H9 (cell line): Measurements from ENCODE around the gene PRR5L. TPM values are rescaled to one million over a fixed set of nuclear protein-coding genes. Genes with fewer than 3 reads are reported as not detected.

Experiments
- DNase-seq: peaks from one replicate; pipeline ENCODE4 v3.0.0-alpha.2; 2017
- H2AFZ ChIP-seq: one replicate; pipeline ENCODE4 v1.6.1; 2013; ENCODE audit warnings: mild to moderate bottlenecking, low read length, control low read depth, moderate library complexity
- H2AK5ac ChIP-seq: 2 replicates; pipeline ENCODE4 v1.6.1; 2013; ENCODE audit warnings: low read length, control low read depth, mixed read lengths; ENCODE audit not compliant: insufficient read length
- H2BK120ac ChIP-seq: one replicate; pipeline ENCODE4 v1.6.1; 2013; ENCODE audit warnings: low read depth, mild to moderate bottlenecking, low read length, control low read depth, inconsistent platforms; ENCODE audit not compliant: poor library complexity, severe bottlenecking
- H2BK12ac ChIP-seq: 2 replicates; pipeline ENCODE4 v1.6.1; 2013; ENCODE audit warnings: low read length, control low read depth, mixed read lengths, low read depth; ENCODE audit not compliant: insufficient read length
- H2BK15ac ChIP-seq: 2 replicates; pipeline ENCODE4 v1.6.1; 2013; ENCODE audit warnings: low read depth, low read length, control low read depth
- H2BK20ac ChIP-seq: one replicate; pipeline ENCODE4 v1.6.1; 2013; ENCODE audit warnings: low read depth, mild to moderate bottlenecking, low read length, control low read depth, inconsistent platforms; ENCODE audit not compliant: poor library complexity, severe bottlenecking
- H2BK5ac ChIP-seq: 2 replicates; pipeline ENCODE4 v1.6.1; 2013; ENCODE audit warnings: low read length, control low read depth, mixed read lengths; ENCODE audit not compliant: insufficient read length
- H3K14ac ChIP-seq: 2 replicates; pipeline ENCODE4 v1.6.1; 2013; ENCODE audit warnings: low read length, control low read depth; ENCODE audit not compliant: insufficient read depth
- H3K18ac ChIP-seq: 2 replicates; pipeline ENCODE4 v1.6.1; 2013; ENCODE audit warnings: low read depth, mild to moderate bottlenecking, mixed read lengths, low read length, control low read depth; ENCODE audit not compliant: insufficient read length
- H3K23ac ChIP-seq: 2 replicates; pipeline ENCODE4 v1.6.1; 2013; ENCODE audit warnings: low read length, control low read depth, mixed read lengths, low read depth; ENCODE audit not compliant: insufficient read length
- H3K23me2 ChIP-seq: 2 replicates; pipeline ENCODE4 v1.6.1; 2013; ENCODE audit warnings: low read depth, mild to moderate bottlenecking, mixed read lengths, low read length, control low read depth; ENCODE audit not compliant: insufficient read length, poor library complexity, severe bottlenecking
- H3K27ac ChIP-seq: 2 replicates; pipeline ENCODE4 v1.5.1; 2013; ENCODE audit warnings: low read length, control low read depth, mixed read lengths, low read depth; ENCODE audit not compliant: insufficient read length
- H3K27me3 ChIP-seq: 2 replicates; pipeline ENCODE4 v1.6.1; 2013; ENCODE audit warnings: low read length, control low read depth, inconsistent platforms; ENCODE audit not compliant: insufficient read depth
- H3K4ac ChIP-seq: 2 replicates; pipeline ENCODE4 v1.6.1; 2013; ENCODE audit warnings: low read depth, mild to moderate bottlenecking, control low read depth, inconsistent platforms, low read length, moderate library complexity
- H3K4me1 ChIP-seq: 2 replicates; pipeline ENCODE4 v1.6.1; 2013; ENCODE audit warnings: low read length, control low read depth, inconsistent platforms; ENCODE audit not compliant: insufficient read depth
- H3K4me2 ChIP-seq: 2 replicates; pipeline ENCODE4 v1.6.1; 2013; ENCODE audit warnings: low read length, control low read depth, mixed read lengths; ENCODE audit not compliant: insufficient read length, insufficient read depth
- H3K56ac ChIP-seq: 2 replicates; pipeline ENCODE4 v1.6.1; 2013; ENCODE audit warnings: low read depth, mild to moderate bottlenecking, mixed read lengths, low read length, control low read depth; ENCODE audit not compliant: insufficient read length
- H3K79me1 ChIP-seq: 2 replicates; pipeline ENCODE4 v1.6.1; 2013; ENCODE audit warnings: low read depth, mild to moderate bottlenecking, moderate library complexity, low read length, control low read depth, inconsistent platforms; ENCODE audit not compliant: insufficient read depth, poor library complexity, severe bottlenecking
- H3K79me2 ChIP-seq: 2 replicates; pipeline ENCODE4 v1.6.1; 2013; ENCODE audit warnings: low read length, control low read depth, inconsistent platforms; ENCODE audit not compliant: insufficient read depth
- H3K9ac ChIP-seq: 2 replicates; pipeline ENCODE4 v1.6.1; 2013; ENCODE audit warnings: low read length, control low read depth, mixed read lengths; ENCODE audit not compliant: insufficient read length; ENCODE audit errors: extremely low read depth
- H3K9me3 ChIP-seq: one replicate; pipeline ENCODE4 v1.6.1; 2013; ENCODE audit warnings: low read depth, low read length, inconsistent platforms; ENCODE audit not compliant: control insufficient read depth
- H3T11ph ChIP-seq: one replicate; pipeline ENCODE4 v1.6.1; 2013; ENCODE audit warnings: mild to moderate bottlenecking, low read length, control low read depth, inconsistent platforms
- H4K20me1 ChIP-seq: one replicate; pipeline ENCODE4 v1.6.1; 2013; ENCODE audit not compliant: control insufficient read depth, insufficient read length, insufficient read depth
- H4K5ac ChIP-seq: 2 replicates; pipeline ENCODE4 v1.6.1; 2013; ENCODE audit warnings: low read depth, mild to moderate bottlenecking, mixed read lengths, low read length, control low read depth; ENCODE audit not compliant: insufficient read length
- H4K8ac ChIP-seq: replicated peaks from 2 replicates; pipeline ENCODE4 v1.6.1; 2013; ENCODE audit warnings: low read length, control low read depth, mixed read lengths, low read depth; ENCODE audit not compliant: insufficient read length
- H4K91ac ChIP-seq: 2 replicates; pipeline ENCODE4 v1.6.1; 2013; ENCODE audit warnings: low read depth, mild to moderate bottlenecking, moderate library complexity, mixed read lengths, low read length, control low read depth; ENCODE audit not compliant: insufficient read length
- H3K27ac Mint-ChIP-seq, 3 experiments: 2 replicates in 2 of 3; 3 replicates in 1 of 3; pipeline ENCODE4 v1.8.0; 2020 to 2021; ENCODE audit warnings: mixed read lengths in 3 of 3, mild to moderate bottlenecking in 1 of 3, moderate library complexity in 1 of 3
- H3K27me3 Mint-ChIP-seq: 2 replicates; pipeline ENCODE4 v1.8.0; 2021; ENCODE audit warnings: low read depth, mild to moderate bottlenecking, moderate library complexity, mixed read lengths
- H3K36me3 Mint-ChIP-seq, 3 experiments: 2 replicates in 2 of 3; 3 replicates in 1 of 3; pipeline ENCODE4 v1.8.0; 2020 to 2021; ENCODE audit warnings: low read depth in 3 of 3, mixed read lengths in 3 of 3; ENCODE audit not compliant: insufficient read depth in 1 of 3
- H3K4me1 Mint-ChIP-seq, 2 experiments: 2 replicates each; pipeline ENCODE4 v1.8.0; 2020; ENCODE audit warnings: mixed read lengths in 2 of 2
- H3K4me3 Mint-ChIP-seq, 2 experiments: 2 replicates in 1 of 2; 3 replicates in 1 of 2; pipeline ENCODE4 v1.8.0; 2020 to 2021; ENCODE audit warnings: mild to moderate bottlenecking in 2 of 2, mixed read lengths in 2 of 2, moderate library complexity in 1 of 2
- H3K9me3 Mint-ChIP-seq, 2 experiments: 2 replicates in 1 of 2; 3 replicates in 1 of 2; pipeline ENCODE4 v1.8.0; 2020; ENCODE audit warnings: mild to moderate bottlenecking in 2 of 2, mixed read lengths in 2 of 2, moderate library complexity in 1 of 2
- CTCF ChIP-seq: fragments of 200-600 bp; sonication (generic); conservative IDR thresholded peaks from 3 replicates; pipeline ENCODE4 v1.8.0; 2021; ENCODE audit warnings: antibody characterized with exemption, mild to moderate bottlenecking
- WGBS: extraction: QIAGEN DNeasy Blood & Tissue Kit; methylation state at CpG from one replicate; pipeline ENCODE4 v1.1.7; 2013; ENCODE audit warnings: missing lambda C conversion rate, low lambda C conversion rate, mixed read lengths; ENCODE audit not compliant: insufficient read length; ENCODE audit errors: extremely low coverage; 5-methylcytosine and 5-hydroxymethylcytosine counted together
- total RNA-seq: library from RNA; stranded (reverse); gene quantifications from 2 replicates; pipeline ENCODE4 v1.2.1, GENCODE V29; 2021

PRR5L gene
- total RNA-seq, 1 experiment from 2014 or later, result 5.6 TPM

GRCh38 chr11:36467012-36467411, 170.9 kb downstream of the PRR5L start:
- no peak overlapping the region for H3K9ac ChIP-seq
- H2BK12ac ChIP-seq, result no peak overlapping the region
- no peak overlapping the region for H3K4ac ChIP-seq
- no peak overlapping the region for H2AFZ ChIP-seq
- H2BK5ac ChIP-seq, result no peak overlapping the region
- H3K23me2 ChIP-seq, result no peaks in the 10 kb centered on the region
- H4K5ac ChIP-seq, result no peak overlapping the region
- no peak overlapping the region for H3K4me2 ChIP-seq
- no peaks in the 10 kb centered on the region for H4K20me1 ChIP-seq
- no peaks in the 10 kb centered on the region for H3K79me1 ChIP-seq
- no peaks in the 10 kb centered on the region for H3K9me3 Mint-ChIP-seq
- H4K8ac ChIP-seq, result no peak overlapping the region
- no peaks in the 10 kb centered on the region for H3K9me3 ChIP-seq
- no peak overlapping the region for H3T11ph ChIP-seq
- no peak overlapping the region for H2AK5ac ChIP-seq
- H3K4me1 ChIP-seq, result no peaks in the 10 kb centered on the region
- WGBS, result no CpG with 5 or more reads among the region's 3 CpGs
- H3K27me3 ChIP-seq, result no peaks in the 10 kb centered on the region
- H3K27me3 Mint-ChIP-seq, result no peaks in the 10 kb centered on the region; the same call in 1 of the 2 replicates
- TF ChIP-seq CTCF, result no peak
- H3K14ac ChIP-seq, result no peak overlapping the region
- H3K56ac ChIP-seq, result no peak overlapping the region
- DNase-seq, result no peak
- no peak overlapping the region for H3K4me3 Mint-ChIP-seq
- no peak overlapping the region for H4K91ac ChIP-seq
- no peak overlapping the region for H3K23ac ChIP-seq
- no peaks in the 10 kb centered on the region for H3K36me3 Mint-ChIP-seq
- peak overlapping the region in 1 of 3 experiments; percentile 20; a peak in 1 of 7 replicates for H3K27ac Mint-ChIP-seq
- H3K27ac ChIP-seq, result no peak overlapping the region
- no peak overlapping the region for H2BK20ac ChIP-seq
- peaks cover 9 to 13% of the 10 kb centered on the region in 2 experiments for H3K4me1 Mint-ChIP-seq
- no peak overlapping the region for H2BK120ac ChIP-seq
- no peak overlapping the region for H3K18ac ChIP-seq
- no peaks in the 10 kb centered on the region for H3K79me2 ChIP-seq
- no peak overlapping the region for H2BK15ac ChIP-seq
